B cell (primary cell): ENCODE measurements around the gene ATG16L1. TPM values are rescaled to one million over a fixed set of nuclear protein-coding genes. Genes with fewer than 3 reads are reported as not detected.

Source experiments
- ATAC-seq: fragments of 200-7000 bp; cut with Tn5 transposase; one replicate; pipeline ENCODE4 v1.10.0; 2021; ENCODE audit warnings: low read depth, mild to moderate bottlenecking, moderate number of reproducible peaks, moderate library complexity
- CTCF ChIA-PET: fragments of 350-600 bp; sonication (Branson Sonifier 250); formaldehyde crosslinking; loops from one replicate; lab custom pipeline; 2021; ENCODE audit warnings: antibody characterized with exemption, inconsistent platforms; lab: Charles Lee
- POLR2A ChIA-PET: fragments of 350-600 bp; sonication (Branson Sonifier 250); formaldehyde crosslinking; loops from one replicate; lab custom pipeline; 2021; ENCODE audit warnings: antibody characterized with exemption; lab: Charles Lee
- DNase-seq: peaks from one replicate; pipeline ENCODE4 v3.0.0; 2013
- H2AFZ ChIP-seq: 2 replicates; pipeline ENCODE4 v1.6.1; 2012; ENCODE audit warnings: mild to moderate bottlenecking, low read depth, low read length; ENCODE audit not compliant: insufficient read depth, poor library complexity, severe bottlenecking
- H3K27ac ChIP-seq, 2 donors: 1 replicate in 1 of 2; 2 replicates in 1 of 2; pipeline ENCODE4 v1.5.1; 2012 to 2013; ENCODE audit warnings: low read length in 2 of 2, mild to moderate bottlenecking in 2 of 2, moderate library complexity in 1 of 2
- H3K27me3 ChIP-seq, 4 experiments: fragments of 200-600 bp in 1 of 4; sonication (generic) in 1 of 4; replicated peaks in 1 of 4; 1 replicate in 2 of 4; 2 replicates in 2 of 4; pipeline versions ENCODE4 v1.6.1 to v1.7.0; 2013 to 2016; ENCODE audit warnings: low read length in 3 of 4, mild to moderate bottlenecking in 2 of 4, mixed read lengths in 1 of 4, moderate library complexity in 1 of 4; ENCODE audit not compliant: insufficient read depth in 4 of 4, control insufficient read depth in 3 of 4; ENCODE audit errors: control extremely low read depth in 1 of 4
- H3K36me3 ChIP-seq, 2 experiments: replicated peaks in 1 of 2; 1 replicate in 1 of 2; 2 replicates in 1 of 2; pipeline versions ENCODE4 v1.6.1 to v1.7.1; 2013; ENCODE audit warnings: low read length in 1 of 2; ENCODE audit not compliant: insufficient read depth in 2 of 2, control insufficient read depth in 1 of 2; ENCODE audit errors: control extremely low read depth in 1 of 2, extremely low read depth in 1 of 2
- H3K4me1 ChIP-seq, 2 donors: fragments of 200-600 bp in 1 of 2; sonication (generic) in 1 of 2; 1 replicate in 1 of 2; 2 replicates in 1 of 2; pipeline versions ENCODE4 v1.5.1 to v1.6.1; 2013 to 2017; ENCODE audit warnings: low read length in 2 of 2; ENCODE audit not compliant: control insufficient read depth in 2 of 2, insufficient read depth in 2 of 2
- H3K4me2 ChIP-seq: replicated peaks from 2 replicates; pipeline ENCODE3; 2012; ENCODE audit warnings: mild to moderate bottlenecking, low read depth, low read length; ENCODE audit not compliant: poor library complexity, severe bottlenecking
- H3K4me3 ChIP-seq, 5 experiments: fragments of 200-600 bp in 1 of 5; sonication (generic) in 1 of 5; 1 replicate in 3 of 5; 2 replicates in 2 of 5; pipeline versions ENCODE4 v1.5.1 to v1.7.0; 2011 to 2016; ENCODE audit warnings: low read length in 4 of 5, mild to moderate bottlenecking in 4 of 5, low read depth in 2 of 5, control low read depth in 1 of 5, moderate library complexity in 1 of 5; ENCODE audit not compliant: insufficient read depth in 1 of 5; ENCODE audit errors: control extremely low read depth in 1 of 5, extremely low read depth in 1 of 5
- H3K79me2 ChIP-seq: fragments of 200-600 bp; sonication (generic); one replicate; pipeline ENCODE4 v1.6.0; 2016; ENCODE audit warnings: low read length; ENCODE audit not compliant: control insufficient read depth, insufficient read depth
- H3K9ac ChIP-seq: fragments of 200-600 bp; sonication (generic); 2 replicates; pipeline ENCODE4 v1.6.1; 2017; ENCODE audit warnings: mild to moderate bottlenecking, low read length, moderate library complexity
- H3K9me3 ChIP-seq, 3 donors: one replicate each; pipeline versions ENCODE4 v1.6.1 to v1.7.1; 2013; ENCODE audit warnings: low read length in 2 of 3; ENCODE audit not compliant: control insufficient read depth in 2 of 3, insufficient read depth in 1 of 3; ENCODE audit errors: control extremely low read depth in 1 of 3
- H4K20me1 ChIP-seq: 2 replicates; pipeline ENCODE4 v1.6.0; 2012; ENCODE audit warnings: mild to moderate bottlenecking, low read length; ENCODE audit not compliant: insufficient read depth, control insufficient read depth, poor library complexity, severe bottlenecking
- H3K27ac Mint-ChIP-seq: one replicate; pipeline ENCODE4 v1.8.0; 2021; ENCODE audit warnings: mixed read lengths
- H3K27me3 Mint-ChIP-seq: one replicate; pipeline ENCODE4 v1.8.0; 2021; ENCODE audit warnings: mixed read lengths
- H3K4me1 Mint-ChIP-seq: one replicate; pipeline ENCODE4 v1.8.0; 2021; ENCODE audit warnings: mixed read lengths
- H3K4me3 Mint-ChIP-seq: one replicate; pipeline ENCODE4 v1.8.0; 2021; ENCODE audit warnings: mixed read lengths
- H3K9me3 Mint-ChIP-seq: one replicate; pipeline ENCODE4 v1.8.0; 2022; ENCODE audit warnings: mixed read lengths; ENCODE audit not compliant: insufficient read depth
- EZH2 ChIP-seq: IDR thresholded peaks from 2 replicates; pipeline ENCODE4 v1.6.1; 2012; ENCODE audit warnings: borderline replicate concordance, low read depth, mild to moderate bottlenecking, moderate library complexity, low read length; ENCODE audit not compliant: insufficient read depth, poor library complexity, severe bottlenecking
- WGBS: methylation state at CpG from one replicate; pipeline ENCODE4 v1.1.5; 2013; ENCODE audit warnings: missing lambda C conversion rate; ENCODE audit not compliant: insufficient coverage; 5-methylcytosine and 5-hydroxymethylcytosine counted together
- intact Hi-C: fragments of 100-400 bp; cut with micrococcal nuclease; formaldehyde crosslinking; loops from one replicate; pipeline ENCODE4 v1.10.0; 2022
- polyA plus RNA-seq: library from polyadenylated mRNA; depleted of rRNA; stranded (reverse); fragments of >200 nt; gene quantifications from 2 replicates; pipeline ENCODE4 v1.2.3, GENCODE V29; 2012
- total RNA-seq, 2 donors: library from RNA; stranded (reverse); fragments of 120-200 nt in 1 of 2; gene quantifications; 1 replicate in 1 of 2; 2 replicates in 1 of 2; pipeline versions ENCODE4 v1.2.3 to v1.2.4, GENCODE V29; 2013 to 2022
- TF ChIP-seq, protein P1 (sequence below): fragments of 200-600 bp; IDR thresholded peaks from one replicate; pipeline ENCODE4 v1.8.0; 2022; ENCODE audit warnings: antibody characterized with exemption, mild to moderate bottlenecking

Gene ATG16L1
- total and polyA plus RNA-seq, 2 donors (not counting 1 experiment from before 2014, with no cell fraction given), result 25.7 to 69.9 TPM

GRCh38 chr2:233247116-233247515 is 4.4 kb upstream of the ATG16L1 start:
- Histone ChIP-seq H4K20me1 (no peaks in the 10 kb centered on the region), H3K27ac (no peak overlapping the region), H3K9ac (no peak overlapping the region), H3K79me2 (peaks cover 7% of the 10 kb centered on the region), H3K27me3 (no peaks in the 10 kb centered on the region), H3K36me3 (no peaks in the 10 kb centered on the region), H3K4me1 (peaks cover 10 to 12% of the 10 kb centered on the region in 2 donors), H3K4me2 (no peak overlapping the region), H3K4me3 (no peak overlapping the region), H3K9me3 (no peaks in the 10 kb centered on the region), H2AFZ (no peak overlapping the region)
- TF ChIP-seq, protein P1, sequence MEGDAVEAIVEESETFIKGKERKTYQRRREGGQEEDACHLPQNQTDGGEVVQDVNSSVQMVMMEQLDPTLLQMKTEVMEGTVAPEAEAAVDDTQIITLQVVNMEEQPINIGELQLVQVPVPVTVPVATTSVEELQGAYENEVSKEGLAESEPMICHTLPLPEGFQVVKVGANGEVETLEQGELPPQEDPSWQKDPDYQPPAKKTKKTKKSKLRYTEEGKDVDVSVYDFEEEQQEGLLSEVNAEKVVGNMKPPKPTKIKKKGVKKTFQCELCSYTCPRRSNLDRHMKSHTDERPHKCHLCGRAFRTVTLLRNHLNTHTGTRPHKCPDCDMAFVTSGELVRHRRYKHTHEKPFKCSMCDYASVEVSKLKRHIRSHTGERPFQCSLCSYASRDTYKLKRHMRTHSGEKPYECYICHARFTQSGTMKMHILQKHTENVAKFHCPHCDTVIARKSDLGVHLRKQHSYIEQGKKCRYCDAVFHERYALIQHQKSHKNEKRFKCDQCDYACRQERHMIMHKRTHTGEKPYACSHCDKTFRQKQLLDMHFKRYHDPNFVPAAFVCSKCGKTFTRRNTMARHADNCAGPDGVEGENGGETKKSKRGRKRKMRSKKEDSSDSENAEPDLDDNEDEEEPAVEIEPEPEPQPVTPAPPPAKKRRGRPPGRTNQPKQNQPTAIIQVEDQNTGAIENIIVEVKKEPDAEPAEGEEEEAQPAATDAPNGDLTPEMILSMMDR, result no peak
- CTCF ChIA-PET, result no interaction called here
- Mint-ChIP-seq H3K27me3 (no peaks in the 10 kb centered on the region), H3K4me3 (no peak overlapping the region), H3K4me1 (peaks cover 23% of the 10 kb centered on the region), H3K9me3 (no peaks in the 10 kb centered on the region), H3K27ac (peak overlapping the region; percentile 0)
- DNase-seq (no peak), ATAC-seq (no peak)
- POLR2A ChIA-PET, result no interaction called here
- WGBS, result no CpG with 5 or more reads among the region's 2 CpGs
- intact Hi-C loops, result no loop called here

- intact Hi-C loops, result no loop called here
- Histone ChIP-seq H3K27me3 (no peaks in the 10 kb centered on the region), H2AFZ (no peak overlapping the region), H3K9me3 (no peaks in the 10 kb centered on the region), H3K4me3 (no peak overlapping the region), H3K36me3 (no peaks in the 10 kb centered on the region), H4K20me1 (peaks cover 5% of the 10 kb centered on the region), H3K79me2 (peaks cover 13% of the 10 kb centered on the region), H3K9ac (no peak overlapping the region), H3K4me1 (peaks cover 12 to 13% of the 10 kb centered on the region in 2 donors), H3K4me2 (no peak overlapping the region), H3K27ac (no peak overlapping the region)
- no peak for ATAC-seq
- TF ChIP-seq, protein P1, result no peak
- TF ChIP-seq EZH2, result no peak
- DNase-seq, result no peak
- H3K4me3 Mint-ChIP-seq, result no peak overlapping the region
- CTCF ChIA-PET, result no interaction called here
- POLR2A ChIA-PET, result no interaction called here
- H3K27ac Mint-ChIP-seq, result no peak overlapping the region
- H3K9me3 Mint-ChIP-seq, result no peaks in the 10 kb centered on the region
- H3K27me3 Mint-ChIP-seq, result no peaks in the 10 kb centered on the region
- peaks cover 22% of the 10 kb centered on the region for H3K4me1 Mint-ChIP-seq
These were observed 3.7 kb upstream of the ATG16L1 start for GRCh38 chr2:233247744-233248143.
